ENCODE data around the gene HLA-G.

- TF ChIP-seq, protein P1, sequence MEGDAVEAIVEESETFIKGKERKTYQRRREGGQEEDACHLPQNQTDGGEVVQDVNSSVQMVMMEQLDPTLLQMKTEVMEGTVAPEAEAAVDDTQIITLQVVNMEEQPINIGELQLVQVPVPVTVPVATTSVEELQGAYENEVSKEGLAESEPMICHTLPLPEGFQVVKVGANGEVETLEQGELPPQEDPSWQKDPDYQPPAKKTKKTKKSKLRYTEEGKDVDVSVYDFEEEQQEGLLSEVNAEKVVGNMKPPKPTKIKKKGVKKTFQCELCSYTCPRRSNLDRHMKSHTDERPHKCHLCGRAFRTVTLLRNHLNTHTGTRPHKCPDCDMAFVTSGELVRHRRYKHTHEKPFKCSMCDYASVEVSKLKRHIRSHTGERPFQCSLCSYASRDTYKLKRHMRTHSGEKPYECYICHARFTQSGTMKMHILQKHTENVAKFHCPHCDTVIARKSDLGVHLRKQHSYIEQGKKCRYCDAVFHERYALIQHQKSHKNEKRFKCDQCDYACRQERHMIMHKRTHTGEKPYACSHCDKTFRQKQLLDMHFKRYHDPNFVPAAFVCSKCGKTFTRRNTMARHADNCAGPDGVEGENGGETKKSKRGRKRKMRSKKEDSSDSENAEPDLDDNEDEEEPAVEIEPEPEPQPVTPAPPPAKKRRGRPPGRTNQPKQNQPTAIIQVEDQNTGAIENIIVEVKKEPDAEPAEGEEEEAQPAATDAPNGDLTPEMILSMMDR (IDR thresholded peaks at IDR 0.05; ENCODE audit: borderline replicate concordance, extremely low read depth, low read length, poor library complexity, severe bottlenecking) = peak; percentile 84
- TF ChIP-seq EZH2 (IDR thresholded peaks at IDR 0.05; ENCODE audit: borderline replicate concordance, low read depth, low read length, severe bottlenecking) = no peak
Measured at GRCh38 chr6:29834564-29835436, 7.2 kb downstream of the HLA-G start.
